ENCODE measurements around the gene VSX2. TPM values are rescaled to one million over a fixed set of nuclear protein-coding genes. Genes with fewer than 3 reads are reported as not detected.

Gene VSX2
- total and polyA plus RNA-seq, 4 donors: not detected

DNA sequence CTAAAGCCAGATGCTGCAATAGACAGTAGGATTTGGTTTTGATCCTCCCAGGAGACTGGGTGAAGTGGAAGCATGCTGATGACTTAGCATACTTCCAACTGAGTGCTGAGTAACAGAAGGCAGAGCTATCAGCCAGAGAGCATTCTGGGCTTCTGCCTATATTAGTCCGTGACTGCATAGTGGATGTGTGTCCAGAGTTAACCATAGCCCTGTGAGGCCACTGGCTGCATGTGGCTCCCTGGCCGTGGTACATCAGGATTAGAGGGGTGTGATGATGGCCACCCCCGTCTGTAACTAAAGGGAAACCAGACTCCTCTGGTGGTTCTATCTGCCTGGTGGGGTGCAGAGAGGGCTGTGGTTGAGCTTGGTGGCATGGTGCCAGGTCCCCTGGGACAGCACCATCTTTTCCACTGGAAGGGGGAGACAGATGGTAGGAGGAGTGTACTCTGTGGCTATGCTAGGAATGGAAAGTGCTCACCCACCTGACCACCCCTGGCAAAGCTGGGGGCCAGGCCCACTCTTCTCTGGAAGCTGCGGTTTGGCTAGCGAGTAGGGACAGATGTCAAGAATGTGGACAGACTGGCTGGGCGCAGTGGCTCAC lies 36.1 kb downstream of the VSX2 start:
- H3K36me3 ChIP-seq (ENCODE audit: control insufficient read depth in 1 of 2, insufficient read depth in 2 of 2, low read length in 1 of 2): no peaks in the 10 kb centered on the region
- intact Hi-C loops (cut with DNase I): no loop called here
- no peaks in the 10 kb centered on the region for H3K27me3 ChIP-seq (ENCODE audit: control insufficient read depth in 1 of 2, insufficient read depth in 2 of 2, low read length in 1 of 2)
- no peaks in the 10 kb centered on the region for H3K4me1 ChIP-seq (ENCODE audit: control insufficient read depth in 1 of 2, insufficient read depth in 2 of 2, low read length in 2 of 2)
- no peak overlapping the region for H3K4me3 ChIP-seq (ENCODE audit: low read length in 2 of 2)
- WGBS, 2 donors: 63 to 74% methylated on average over 6 of the region's 6 CpGs
- DNase-seq (no peak), ATAC-seq (ENCODE audit: low FRiP score) (no peak)
- H3K27ac ChIP-seq (ENCODE audit: low read depth in 1 of 2, low read length in 2 of 2): no peak overlapping the region
- no peaks in the 10 kb centered on the region for H3K9me3 ChIP-seq (ENCODE audit: control insufficient read depth, low read length)

DNA sequence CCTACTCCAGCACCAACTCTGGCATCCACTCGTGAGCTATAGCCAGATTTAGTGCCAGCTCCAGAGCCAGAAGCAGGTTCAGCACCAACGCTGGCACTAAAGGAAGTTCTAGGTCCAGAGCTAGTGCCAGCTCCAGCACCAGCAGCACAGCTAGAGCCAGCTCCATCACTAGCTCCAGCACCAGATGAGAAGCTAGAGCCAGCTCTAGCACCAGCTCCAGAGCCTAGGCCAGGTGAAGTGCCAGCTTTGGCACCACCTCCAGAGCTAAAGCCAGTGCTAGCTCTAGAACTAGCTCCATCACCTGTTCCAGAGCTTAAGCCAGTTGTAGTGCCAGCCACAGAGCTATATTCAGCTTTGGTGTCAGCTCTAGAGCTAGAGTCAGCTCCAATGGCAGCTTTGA lies 38.8 kb downstream of the VSX2 start:
- Histone ChIP-seq H3K4me1 (ENCODE audit: control insufficient read depth in 1 of 2, insufficient read depth in 2 of 2, low read length in 2 of 2) (no peaks in the 10 kb centered on the region), H3K4me3 (ENCODE audit: low read length in 2 of 2) (no peak overlapping the region), H3K27ac (ENCODE audit: low read depth in 1 of 2, low read length in 2 of 2) (no peak overlapping the region), H3K27me3 (ENCODE audit: control insufficient read depth in 1 of 2, insufficient read depth in 2 of 2, low read length in 1 of 2) (no peaks in the 10 kb centered on the region), H3K36me3 (ENCODE audit: control insufficient read depth in 1 of 2, insufficient read depth in 2 of 2, low read length in 1 of 2) (no peaks in the 10 kb centered on the region), H3K9me3 (ENCODE audit: control insufficient read depth, low read length) (no peaks in the 10 kb centered on the region)
- no peak for DNase-seq
- ATAC-seq (ENCODE audit: low FRiP score): no peak
- intact Hi-C loops (cut with DNase I): no loop called here
- 72 to 82% methylated on average over 2 of the region's 2 CpGs for WGBS, 2 donors

DNA sequence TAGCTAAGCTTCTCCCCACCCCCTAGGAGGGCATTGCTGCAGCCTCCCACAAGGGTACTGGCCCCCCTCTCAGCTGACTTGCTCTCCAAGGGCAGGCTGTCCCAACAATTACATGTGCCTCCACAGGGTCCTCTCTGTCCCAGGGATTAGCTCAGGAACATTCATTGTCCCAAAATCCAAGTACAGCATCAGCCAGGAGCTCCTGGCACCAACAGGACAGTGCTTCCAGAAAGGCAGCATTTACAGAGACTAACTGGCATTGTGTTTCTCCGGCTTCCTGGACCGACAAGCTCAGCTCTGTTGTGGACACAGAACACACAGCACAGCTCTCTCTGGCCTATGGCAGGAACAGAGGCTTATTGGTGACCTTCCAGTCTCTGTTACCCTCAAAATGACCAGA lies 41.8 kb downstream of the VSX2 start:
- Histone ChIP-seq H3K27me3 (ENCODE audit: control insufficient read depth in 1 of 2, insufficient read depth in 2 of 2, low read length in 1 of 2) (no peaks in the 10 kb centered on the region), H3K36me3 (ENCODE audit: control insufficient read depth in 1 of 2, insufficient read depth in 2 of 2, low read length in 1 of 2) (peaks cover 0 to under 1% of the 10 kb centered on the region in 2 donors), H3K4me3 (ENCODE audit: low read length in 2 of 2) (no peak overlapping the region), H3K27ac (ENCODE audit: low read depth in 1 of 2, low read length in 2 of 2) (no peak overlapping the region), H3K4me1 (ENCODE audit: control insufficient read depth in 1 of 2, insufficient read depth in 2 of 2, low read length in 2 of 2) (no peaks in the 10 kb centered on the region), H3K9me3 (ENCODE audit: control insufficient read depth, low read length) (no peaks in the 10 kb centered on the region)
- DNase-seq (no peak), ATAC-seq (ENCODE audit: low FRiP score) (no peak)
- WGBS, 2 donors: 95 to 97% methylated on average over 2 of the region's 2 CpGs
- intact Hi-C loops (cut with DNase I): no loop called here

DNA sequence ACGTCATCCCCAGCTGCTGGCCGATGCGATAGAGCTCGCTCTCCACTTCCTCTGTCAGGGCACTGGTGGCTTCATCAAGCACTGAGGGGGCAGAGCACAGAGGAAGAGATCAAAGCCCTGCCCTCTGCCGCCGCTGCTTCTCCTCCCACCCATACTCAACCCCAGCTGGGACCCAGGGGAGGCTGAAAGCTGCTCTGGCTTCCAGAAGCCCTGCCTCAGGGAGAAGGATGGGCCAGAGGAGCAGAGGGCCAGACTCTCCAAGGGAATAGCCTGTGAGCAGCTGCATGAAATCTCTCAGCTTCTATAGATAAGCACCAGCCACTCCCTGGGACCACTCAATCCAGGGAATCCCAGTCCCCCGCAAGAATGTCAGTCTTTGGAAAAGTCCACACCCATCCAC lies 47.5 kb downstream of the VSX2 start:
- DNase-seq: no peak
- no peaks in the 10 kb centered on the region for H3K27me3 ChIP-seq (ENCODE audit: control insufficient read depth in 1 of 2, insufficient read depth in 2 of 2, low read length in 1 of 2)
- no peak for ATAC-seq (ENCODE audit: low FRiP score)
- whole genome bisulfite sequencing, 2 donors: 92 to 93% methylated on average over 7 of the region's 7 CpGs
- no peak overlapping the region for H3K4me3 ChIP-seq (ENCODE audit: low read length in 2 of 2)
- H3K4me1 ChIP-seq (ENCODE audit: control insufficient read depth in 1 of 2, insufficient read depth in 2 of 2, low read length in 2 of 2): no peaks in the 10 kb centered on the region
- peaks cover 5 to 6% of the 10 kb centered on the region in 2 donors for H3K36me3 ChIP-seq (ENCODE audit: control insufficient read depth in 1 of 2, insufficient read depth in 2 of 2, low read length in 1 of 2)
- intact Hi-C loops (cut with DNase I): no loop called here
- no peaks in the 10 kb centered on the region for H3K9me3 ChIP-seq (ENCODE audit: control insufficient read depth, low read length)
- no peak overlapping the region for H3K27ac ChIP-seq (ENCODE audit: low read depth in 1 of 2, low read length in 2 of 2)

DNA sequence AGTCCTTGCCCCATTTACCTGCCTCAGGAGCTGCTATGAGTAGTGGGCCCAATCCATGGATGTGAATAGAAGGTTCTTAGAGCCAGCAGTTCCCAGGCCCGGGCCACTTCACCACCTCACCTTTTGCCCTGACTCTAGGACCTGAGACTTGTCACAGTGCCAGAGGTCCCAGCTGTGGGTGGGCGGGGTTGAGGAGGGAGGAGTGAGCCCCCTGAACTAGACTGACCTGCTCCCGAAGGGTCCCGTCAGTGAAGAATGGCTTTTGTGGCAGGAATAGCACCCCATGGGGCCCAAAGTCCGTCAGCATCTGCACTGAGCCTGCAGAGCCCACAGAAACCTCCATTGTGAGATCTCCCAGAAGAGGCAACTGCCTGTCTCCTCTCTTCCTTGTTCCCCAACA lies 50.6 kb downstream of the VSX2 start:
- intact Hi-C loops (cut with DNase I): no loop called here
- 77 to 81% methylated on average over 5 of the region's 5 CpGs for WGBS, 2 donors

DNA sequence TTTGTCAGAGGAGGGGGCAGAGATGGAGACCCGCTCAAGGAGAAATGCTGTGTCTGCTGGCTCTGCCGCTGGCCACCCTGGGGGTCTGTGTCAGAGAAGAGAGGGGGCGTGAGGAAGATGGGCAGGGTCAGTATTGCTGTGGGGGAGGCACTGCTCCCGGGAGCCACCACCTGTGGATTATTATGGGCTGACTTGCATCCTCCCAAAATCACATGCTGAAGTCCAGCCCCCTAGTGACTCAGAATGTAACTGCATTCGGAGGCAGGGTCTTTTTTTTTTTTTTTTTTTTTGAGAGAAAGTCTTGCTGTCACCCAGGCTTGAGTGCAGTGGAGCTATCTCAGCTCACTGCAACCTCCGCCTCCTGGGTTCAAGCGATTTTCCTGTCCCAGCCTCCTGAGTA lies 51.2 kb downstream of the VSX2 start:
- H3K4me1 ChIP-seq (ENCODE audit: control insufficient read depth in 1 of 2, insufficient read depth in 2 of 2, low read length in 2 of 2): no peaks in the 10 kb centered on the region
- 69 to 73% methylated on average over 7 of the region's 7 CpGs for WGBS, 2 donors
- H3K27ac ChIP-seq (ENCODE audit: low read depth in 1 of 2, low read length in 2 of 2): no peak overlapping the region
- no peaks in the 10 kb centered on the region for H3K9me3 ChIP-seq (ENCODE audit: control insufficient read depth, low read length)
- no peak for DNase-seq
- H3K4me3 ChIP-seq (ENCODE audit: low read length in 2 of 2): no peak overlapping the region
- no peaks in the 10 kb centered on the region for H3K27me3 ChIP-seq (ENCODE audit: control insufficient read depth in 1 of 2, insufficient read depth in 2 of 2, low read length in 1 of 2)
- intact Hi-C loops (cut with DNase I): no loop called here
- no peak for ATAC-seq (ENCODE audit: low FRiP score)
- peaks cover 6 to 7% of the 10 kb centered on the region in 2 donors for H3K36me3 ChIP-seq (ENCODE audit: control insufficient read depth in 1 of 2, insufficient read depth in 2 of 2, low read length in 1 of 2)

More for the DNA sequence above, 50.6 kb downstream of the VSX2 start:
- no peak overlapping the region for H3K27ac ChIP-seq (ENCODE audit: low read depth in 1 of 2, low read length in 2 of 2)
- ATAC-seq (ENCODE audit: low FRiP score): no peak
- peak in 1 of 2 donors; percentile 58 for DNase-seq
- no peaks in the 10 kb centered on the region for H3K27me3 ChIP-seq (ENCODE audit: control insufficient read depth in 1 of 2, insufficient read depth in 2 of 2, low read length in 1 of 2)
- no peaks in the 10 kb centered on the region for H3K4me1 ChIP-seq (ENCODE audit: control insufficient read depth in 1 of 2, insufficient read depth in 2 of 2, low read length in 2 of 2)
- H3K9me3 ChIP-seq (ENCODE audit: control insufficient read depth, low read length): no peaks in the 10 kb centered on the region
- peaks cover 6 to 7% of the 10 kb centered on the region in 2 donors for H3K36me3 ChIP-seq (ENCODE audit: control insufficient read depth in 1 of 2, insufficient read depth in 2 of 2, low read length in 1 of 2)
- H3K4me3 ChIP-seq (ENCODE audit: low read length in 2 of 2): no peak overlapping the region

DNA sequence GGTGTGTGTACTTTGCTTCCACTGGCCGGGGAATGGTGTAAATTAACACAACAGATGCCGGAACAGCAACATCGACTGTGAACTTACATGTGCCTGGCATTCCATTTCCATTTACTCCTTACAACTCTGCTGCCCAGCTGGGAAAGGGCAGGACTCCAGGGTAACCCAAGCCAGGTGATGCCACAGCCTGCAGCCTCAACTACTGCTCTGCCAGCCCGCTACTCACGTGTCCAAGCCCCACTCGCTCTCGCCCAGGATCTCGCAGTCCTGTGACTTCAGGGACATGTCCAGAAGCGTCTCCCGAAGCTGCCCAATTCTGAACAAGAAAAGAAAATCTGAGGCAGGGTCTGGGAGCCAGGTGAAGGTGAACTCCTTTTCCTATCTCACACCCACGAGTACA lies 52.8 kb downstream of the VSX2 start:
- ATAC-seq (ENCODE audit: low FRiP score): no peak
- DNase-seq: peak in 1 of 2 donors; percentile 33
- no peaks in the 10 kb centered on the region for H3K27me3 ChIP-seq (ENCODE audit: control insufficient read depth in 1 of 2, insufficient read depth in 2 of 2, low read length in 1 of 2)
- H3K4me1 ChIP-seq (ENCODE audit: control insufficient read depth in 1 of 2, insufficient read depth in 2 of 2, low read length in 2 of 2): no peaks in the 10 kb centered on the region
- H3K36me3 ChIP-seq (ENCODE audit: control insufficient read depth in 1 of 2, insufficient read depth in 2 of 2, low read length in 1 of 2): peaks cover 0 to 8% of the 10 kb centered on the region in 2 donors
- no peak overlapping the region for H3K27ac ChIP-seq (ENCODE audit: low read depth in 1 of 2, low read length in 2 of 2)
- H3K9me3 ChIP-seq (ENCODE audit: control insufficient read depth, low read length): no peaks in the 10 kb centered on the region
- intact Hi-C loops (cut with DNase I): no loop called here
- 82 to 87% methylated on average over 11 of the region's 11 CpGs for WGBS, 2 donors
- no peak overlapping the region for H3K4me3 ChIP-seq (ENCODE audit: low read length in 2 of 2)

DNA sequence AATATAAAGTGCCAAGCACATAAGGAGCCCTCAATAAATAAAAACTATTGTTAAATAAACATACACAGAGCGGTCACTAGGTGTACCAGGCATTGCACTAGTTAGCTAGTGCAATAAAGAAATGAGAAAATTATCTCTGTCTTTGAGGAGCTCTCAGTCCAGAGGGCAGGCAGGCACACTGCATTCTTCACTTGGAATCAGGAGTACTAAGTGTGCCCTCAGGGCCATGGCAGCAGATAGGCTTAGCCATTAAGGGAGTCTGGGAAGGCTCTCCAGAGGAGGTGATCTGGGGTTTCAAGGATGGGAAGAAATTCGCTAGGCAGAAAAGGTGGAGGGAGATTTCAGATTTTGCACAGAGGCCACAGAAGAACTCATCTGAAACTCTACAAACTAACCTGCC lies 54.4 kb downstream of the VSX2 start:
- Histone ChIP-seq H3K27ac (ENCODE audit: low read depth in 1 of 2, low read length in 2 of 2) (no peak overlapping the region), H3K27me3 (ENCODE audit: control insufficient read depth in 1 of 2, insufficient read depth in 2 of 2, low read length in 1 of 2) (no peaks in the 10 kb centered on the region), H3K4me3 (ENCODE audit: low read length in 2 of 2) (no peak overlapping the region), H3K4me1 (ENCODE audit: control insufficient read depth in 1 of 2, insufficient read depth in 2 of 2, low read length in 2 of 2) (no peaks in the 10 kb centered on the region), H3K9me3 (ENCODE audit: control insufficient read depth, low read length) (no peaks in the 10 kb centered on the region), H3K36me3 (ENCODE audit: control insufficient read depth in 1 of 2, insufficient read depth in 2 of 2, low read length in 1 of 2) (peaks cover 0 to 8% of the 10 kb centered on the region in 2 donors)
- intact Hi-C loops (cut with DNase I): no loop called here
- WGBS, 2 donors: 90 to 95% methylated on average over 2 of the region's 2 CpGs
- ATAC-seq (ENCODE audit: low FRiP score) (no peak), DNase-seq (peak in 1 of 2 donors; percentile 14)

DNA sequence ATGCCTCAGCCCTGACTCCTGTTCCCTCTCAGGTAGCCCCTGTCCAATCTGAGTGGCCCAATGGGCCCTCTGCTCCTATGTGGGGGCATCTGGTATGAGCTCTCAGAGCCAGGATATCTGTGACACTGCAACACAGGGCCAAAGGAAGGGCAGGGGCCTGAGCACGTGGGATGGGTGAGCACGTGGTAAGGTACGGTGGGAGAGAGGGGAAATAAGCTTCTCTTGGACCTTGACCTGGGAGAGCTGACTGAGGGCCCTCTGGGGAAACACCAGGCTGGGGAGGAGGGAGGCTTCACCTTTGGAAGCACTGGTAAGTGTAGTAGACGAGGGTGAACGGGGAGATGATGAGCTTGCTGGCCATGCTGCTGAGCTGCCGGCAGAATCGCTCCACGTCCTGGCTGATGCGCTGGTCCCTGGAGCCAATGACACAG lies 56.8 kb downstream of the VSX2 start:
- no peaks in the 10 kb centered on the region for H3K9me3 ChIP-seq (ENCODE audit: control insufficient read depth, low read length)
- DNase-seq (peak in 1 of 2 donors; percentile 61), ATAC-seq (ENCODE audit: low FRiP score) (no peak)
- H3K27me3 ChIP-seq (ENCODE audit: control insufficient read depth in 1 of 2, insufficient read depth in 2 of 2, low read length in 1 of 2): no peaks in the 10 kb centered on the region
- intact Hi-C loops (cut with DNase I): no loop called here
- no peaks in the 10 kb centered on the region for H3K4me1 ChIP-seq (ENCODE audit: control insufficient read depth in 1 of 2, insufficient read depth in 2 of 2, low read length in 2 of 2)
- 80 to 89% methylated on average over 9 of the region's 9 CpGs for WGBS, 2 donors
- peaks cover 0 to 12% of the 10 kb centered on the region in 2 donors for H3K36me3 ChIP-seq (ENCODE audit: control insufficient read depth in 1 of 2, insufficient read depth in 2 of 2, low read length in 1 of 2)
- H3K4me3 ChIP-seq (ENCODE audit: low read length in 2 of 2): no peak overlapping the region
- no peak overlapping the region for H3K27ac ChIP-seq (ENCODE audit: low read depth in 1 of 2, low read length in 2 of 2)
